GM12875 (cell line): ENCODE results near the gene SYT11.
A peak's percentile ranks its signal among the peaks of the same experiment; 100 is the strongest.

Source experiments
- H3K4me3 ChIP-seq: one replicate; pipeline ENCODE4 v1.5.1; 2011; ENCODE audit warnings: low read depth, low read length, control low read depth
- CTCF ChIP-seq: IDR thresholded peaks from 2 replicates; pipeline ENCODE4 v1.5.1; 2011; ENCODE audit warnings: low read depth, mild to moderate bottlenecking, control low read depth, inconsistent platforms, low read length, moderate library complexity, borderline replicate concordance; ENCODE audit not compliant: insufficient read depth

Gene SYT11

GRCh38 chr1:155899683-155900082 lies 40.3 kb downstream of the SYT11 start:
- no peak overlapping the region for H3K4me3 ChIP-seq
- TF ChIP-seq CTCF = no peak

GRCh38 chr1:155900161-155900560 lies 40.8 kb downstream of the SYT11 start:
- H3K4me3 ChIP-seq = no peak overlapping the region
- TF ChIP-seq CTCF = no peak

GRCh38 chr1:155904261-155904660 lies 44.9 kb downstream of the SYT11 start:
- no peak overlapping the region for H3K4me3 ChIP-seq
- TF ChIP-seq CTCF = no peak

DNA sequence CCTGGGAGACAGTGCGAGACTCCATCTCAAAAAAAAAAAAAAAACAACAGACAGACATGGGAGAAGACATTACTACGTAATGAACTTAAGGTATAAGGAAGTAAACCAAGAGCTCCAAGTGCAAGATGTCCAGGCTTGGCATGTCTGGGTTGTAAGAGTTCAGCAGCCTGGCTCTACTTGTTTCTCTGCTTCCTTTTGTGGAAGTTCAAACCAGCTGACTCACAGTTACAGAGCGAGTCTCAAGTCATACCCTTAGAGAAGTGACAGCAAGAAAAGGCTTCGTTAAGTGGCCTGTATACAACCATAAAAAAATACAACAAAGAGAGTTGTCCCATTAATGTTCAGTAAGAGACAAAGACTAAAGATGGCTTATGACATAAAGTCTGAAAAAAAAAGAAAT lies 50.5 kb downstream of the SYT11 start:
- no peak for TF ChIP-seq CTCF
- H3K4me3 ChIP-seq = no peak overlapping the region

- TF ChIP-seq CTCF = no peak
- H3K4me3 ChIP-seq = peak overlapping the region; percentile 54
Observed at GRCh38 chr1:155910621-155911121, 51.3 kb downstream of the SYT11 start.

- TF ChIP-seq CTCF = no peak
- peak within 1 kb of the TSS; percentile 54 for H3K4me3 ChIP-seq
Observed at GRCh38 chr1:155911156-155912055, 52.0 kb downstream of the SYT11 start, which contains the start of gene RIT1. TSS of gene RIT1 (minus strand) at chr1:155911349. CDS start at chr1:155910761, 588 bp downstream.

DNA sequence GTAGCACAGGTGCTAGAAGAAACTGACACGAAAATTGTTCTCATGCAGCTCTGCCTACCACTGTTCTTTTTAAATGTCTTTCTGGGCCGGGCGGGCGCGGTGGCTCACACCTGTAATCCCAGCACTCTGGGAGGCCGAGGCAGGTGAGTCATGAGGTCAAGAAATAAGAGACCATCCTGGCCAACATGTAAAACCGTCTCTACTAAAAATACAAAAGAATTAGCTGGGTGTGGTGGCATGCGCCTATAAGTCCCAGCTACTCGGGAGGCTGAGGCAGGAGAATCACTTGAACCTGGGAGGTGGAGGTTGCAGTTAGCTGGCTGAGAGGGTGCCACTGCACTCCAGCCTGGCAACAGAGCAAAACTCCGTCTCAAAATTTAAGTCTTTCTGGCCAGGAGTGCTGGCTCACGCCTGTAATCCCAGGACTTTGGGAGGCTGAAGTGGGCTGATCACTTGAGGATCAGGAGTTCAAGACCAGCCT lies 52.7 kb downstream of the SYT11 start:
- no peak overlapping the region for H3K4me3 ChIP-seq
- no peak for TF ChIP-seq CTCF
